Gastroesophageal sphincter (tissue), 3 donors: ENCODE data around the gene BATF3.

ENCODE experiments used
- POLR2A ChIP-seq, 2 donors: fragments of 450-650 bp; IDR thresholded peaks; one replicate each; pipeline ENCODE4 v1.6.1; 2017; ENCODE audit warnings: antibody characterized with exemption in 2 of 2, mild to moderate bottlenecking in 2 of 2, moderate library complexity in 1 of 2
- TF ChIP-seq, protein P1 (sequence below), 4 experiments: fragments of 200-600 bp in 2 of 4; fragments of 450-650 bp in 2 of 4; sonication (generic) in 1 of 4; IDR thresholded peaks; one replicate each; pipeline ENCODE4 v1.5.1; 2017 to 2019; ENCODE audit warnings: antibody characterized with exemption in 4 of 4, mild to moderate bottlenecking in 2 of 4, moderate library complexity in 2 of 4

DNA sequence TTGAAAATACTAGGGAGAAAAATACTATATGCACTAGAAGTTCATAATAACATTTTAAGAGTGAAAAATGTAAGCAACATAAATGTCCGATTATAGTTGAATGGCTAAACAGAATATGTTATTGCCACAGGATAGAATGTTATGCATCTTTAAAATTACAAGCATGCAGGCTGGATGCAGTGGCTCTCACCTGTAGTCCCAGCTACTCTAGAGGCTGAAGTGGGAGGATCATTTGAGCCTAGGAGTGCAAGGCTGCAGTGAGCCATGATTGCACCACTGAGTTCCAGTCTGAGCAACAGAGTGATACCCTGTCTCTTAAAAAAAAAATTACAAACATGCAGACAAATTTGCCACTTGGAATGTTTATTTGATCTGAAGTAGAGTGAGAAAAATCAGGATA lies 3.0 kb upstream of the BATF3 start:
- no peak for TF ChIP-seq POLR2A (IDR thresholded peaks at IDR 0.05)
- TF ChIP-seq, protein P1, sequence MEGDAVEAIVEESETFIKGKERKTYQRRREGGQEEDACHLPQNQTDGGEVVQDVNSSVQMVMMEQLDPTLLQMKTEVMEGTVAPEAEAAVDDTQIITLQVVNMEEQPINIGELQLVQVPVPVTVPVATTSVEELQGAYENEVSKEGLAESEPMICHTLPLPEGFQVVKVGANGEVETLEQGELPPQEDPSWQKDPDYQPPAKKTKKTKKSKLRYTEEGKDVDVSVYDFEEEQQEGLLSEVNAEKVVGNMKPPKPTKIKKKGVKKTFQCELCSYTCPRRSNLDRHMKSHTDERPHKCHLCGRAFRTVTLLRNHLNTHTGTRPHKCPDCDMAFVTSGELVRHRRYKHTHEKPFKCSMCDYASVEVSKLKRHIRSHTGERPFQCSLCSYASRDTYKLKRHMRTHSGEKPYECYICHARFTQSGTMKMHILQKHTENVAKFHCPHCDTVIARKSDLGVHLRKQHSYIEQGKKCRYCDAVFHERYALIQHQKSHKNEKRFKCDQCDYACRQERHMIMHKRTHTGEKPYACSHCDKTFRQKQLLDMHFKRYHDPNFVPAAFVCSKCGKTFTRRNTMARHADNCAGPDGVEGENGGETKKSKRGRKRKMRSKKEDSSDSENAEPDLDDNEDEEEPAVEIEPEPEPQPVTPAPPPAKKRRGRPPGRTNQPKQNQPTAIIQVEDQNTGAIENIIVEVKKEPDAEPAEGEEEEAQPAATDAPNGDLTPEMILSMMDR (IDR thresholded peaks at IDR 0.05), result no peak
